ENCODE results near the gene CLIP3. TPM values are rescaled to one million over a fixed set of nuclear protein-coding genes. Genes with fewer than 3 reads are reported as not detected.
"Not testable (repeated sequence)": the region's sequence is repeated elsewhere in the genome, so short reads cannot be mapped to it uniquely, and the experiment has no call there.

The CLIP3 gene
- total RNA-seq, 1 donor = 13.4 TPM

- TF ChIP-seq CTCF (IDR thresholded peaks at IDR 0.05; ENCODE audit: extremely low read depth, low read depth, low read length) = no peak
- Histone ChIP-seq H3K79me2 (ENCODE audit: insufficient read depth, low read length) (no peaks in the 10 kb centered on the region), H3K4me2 (ENCODE audit: insufficient read depth, low read length) (no peak overlapping the region), H3K9me3 (ENCODE audit: low read depth, low read length) (peaks cover 2% of the 10 kb centered on the region), H4K20me1 (ENCODE audit: insufficient read depth, low read length) (no peaks in the 10 kb centered on the region), H3K4me3 (ENCODE audit: insufficient read depth, low read length) (no peak overlapping the region), H2AFZ (ENCODE audit: low read length) (no peak overlapping the region), H3K4me1 (ENCODE audit: insufficient read depth, low read length) (no peaks in the 10 kb centered on the region), H3K27ac (ENCODE audit: low read depth, low read length) (no peak overlapping the region), H3K27me3 (ENCODE audit: insufficient read depth, low read length) (peaks cover 22% of the 10 kb centered on the region), H3K36me3 (ENCODE audit: insufficient read depth, low read length) (no peaks in the 10 kb centered on the region)
- no peak for DNase-seq (ENCODE audit: insufficient read length, low spot score, missing footprints)
Measured at GRCh38 chr19:35987571-35987896, 45.1 kb downstream of the CLIP3 start.

GRCh38 chr19:35986664-35987570 lies 45.8 kb downstream of the CLIP3 start:
- Histone ChIP-seq H4K20me1 (ENCODE audit: insufficient read depth, low read length) (no peaks in the 10 kb centered on the region), H3K27me3 (ENCODE audit: insufficient read depth, low read length) (peaks cover 22% of the 10 kb centered on the region), H3K4me3 (ENCODE audit: insufficient read depth, low read length) (peak overlapping the region; percentile 33), H3K36me3 (ENCODE audit: insufficient read depth, low read length) (no peaks in the 10 kb centered on the region), H3K27ac (ENCODE audit: low read depth, low read length) (no peak overlapping the region), H3K4me1 (ENCODE audit: insufficient read depth, low read length) (no peaks in the 10 kb centered on the region), H3K9me3 (ENCODE audit: low read depth, low read length) (peaks cover 2% of the 10 kb centered on the region), H2AFZ (ENCODE audit: low read length) (no peak overlapping the region), H3K4me2 (ENCODE audit: insufficient read depth, low read length) (no peak overlapping the region), H3K79me2 (ENCODE audit: insufficient read depth, low read length) (no peaks in the 10 kb centered on the region)
- peak; percentile 85 for DNase-seq (ENCODE audit: insufficient read length, low spot score, missing footprints)
- no peak for TF ChIP-seq CTCF (IDR thresholded peaks at IDR 0.05; ENCODE audit: extremely low read depth, low read depth, low read length)

GRCh38 chr19:35986111-35986510 lies 46.6 kb downstream of the CLIP3 start:
- TF ChIP-seq CTCF (IDR thresholded peaks at IDR 0.05; ENCODE audit: extremely low read depth, low read depth, low read length) = no peak
- Histone ChIP-seq H3K9me3 (ENCODE audit: low read depth, low read length) (peaks cover 2% of the 10 kb centered on the region), H3K27me3 (ENCODE audit: insufficient read depth, low read length) (peaks cover 22% of the 10 kb centered on the region), H3K4me3 (ENCODE audit: insufficient read depth, low read length) (no peak overlapping the region), H3K36me3 (ENCODE audit: insufficient read depth, low read length) (no peaks in the 10 kb centered on the region), H3K4me2 (ENCODE audit: insufficient read depth, low read length) (no peak overlapping the region), H3K27ac (ENCODE audit: low read depth, low read length) (no peak overlapping the region), H3K79me2 (ENCODE audit: insufficient read depth, low read length) (no peaks in the 10 kb centered on the region), H3K4me1 (ENCODE audit: insufficient read depth, low read length) (no peaks in the 10 kb centered on the region), H4K20me1 (ENCODE audit: insufficient read depth, low read length) (no peaks in the 10 kb centered on the region), H2AFZ (ENCODE audit: low read length) (no peak overlapping the region)
- DNase-seq (ENCODE audit: insufficient read length, low spot score, missing footprints) = no peak

- H3K4me3 ChIP-seq (ENCODE audit: insufficient read depth, low read length) = no peak overlapping the region
- TF ChIP-seq CTCF (IDR thresholded peaks at IDR 0.05; ENCODE audit: extremely low read depth, low read depth, low read length) = no peak
- no peak overlapping the region for H2AFZ ChIP-seq (ENCODE audit: low read length)
- peaks cover 15% of the 10 kb centered on the region for H3K27me3 ChIP-seq (ENCODE audit: insufficient read depth, low read length)
- no peaks in the 10 kb centered on the region for H3K36me3 ChIP-seq (ENCODE audit: insufficient read depth, low read length)
- no peaks in the 10 kb centered on the region for H4K20me1 ChIP-seq (ENCODE audit: insufficient read depth, low read length)
- no peaks in the 10 kb centered on the region for H3K79me2 ChIP-seq (ENCODE audit: insufficient read depth, low read length)
- no peak overlapping the region for H3K4me2 ChIP-seq (ENCODE audit: insufficient read depth, low read length)
- no peak overlapping the region for H3K27ac ChIP-seq (ENCODE audit: low read depth, low read length)
- H3K9me3 ChIP-seq (ENCODE audit: low read depth, low read length) = no peaks in the 10 kb centered on the region
- no peak for DNase-seq (ENCODE audit: insufficient read length, low spot score, missing footprints)
- no peaks in the 10 kb centered on the region for H3K4me1 ChIP-seq (ENCODE audit: insufficient read depth, low read length)
Measured at GRCh38 chr19:35983177-35983576, 49.5 kb downstream of the CLIP3 start.

- not testable (repeated sequence) for DNase-seq (ENCODE audit: insufficient read length, low spot score, missing footprints); H3K4me1 ChIP-seq (ENCODE audit: insufficient read depth, low read length); H3K36me3 ChIP-seq (ENCODE audit: insufficient read depth, low read length); H3K9me3 ChIP-seq (ENCODE audit: low read depth, low read length); H3K4me3 ChIP-seq (ENCODE audit: insufficient read depth, low read length); H2AFZ ChIP-seq (ENCODE audit: low read length); H3K27me3 ChIP-seq (ENCODE audit: insufficient read depth, low read length); H3K79me2 ChIP-seq (ENCODE audit: insufficient read depth, low read length); H4K20me1 ChIP-seq (ENCODE audit: insufficient read depth, low read length); H3K4me2 ChIP-seq (ENCODE audit: insufficient read depth, low read length); H3K27ac ChIP-seq (ENCODE audit: low read depth, low read length)
Measured at GRCh38 chr19:35980997-35981396, 51.7 kb downstream of the CLIP3 start.

Measured in osteoblast (primary cell).